ENCODE results near the gene WDR81.

Gene WDR81

DNA sequence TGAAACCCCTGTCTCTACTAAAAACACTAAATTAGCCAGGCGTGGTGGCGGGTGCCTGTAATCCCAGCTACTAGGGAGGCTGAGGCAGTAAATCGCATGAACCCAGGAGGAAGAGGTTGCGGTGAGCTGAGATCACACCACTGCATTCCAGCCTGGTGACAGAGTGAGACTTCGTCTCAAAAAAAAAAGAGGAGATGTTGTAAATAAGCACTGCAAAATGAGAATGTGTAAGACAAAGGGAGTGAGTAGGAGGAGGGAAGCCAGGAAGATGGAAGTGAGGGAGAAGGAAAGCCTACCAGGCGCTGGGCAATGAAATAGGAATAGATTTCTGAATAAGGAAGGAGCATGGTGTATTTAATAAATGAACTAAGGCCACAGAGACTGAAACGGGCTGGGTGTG is 31.2 kb upstream of the WDR81 start (continued):
- TF ChIP-seq, protein P1, sequence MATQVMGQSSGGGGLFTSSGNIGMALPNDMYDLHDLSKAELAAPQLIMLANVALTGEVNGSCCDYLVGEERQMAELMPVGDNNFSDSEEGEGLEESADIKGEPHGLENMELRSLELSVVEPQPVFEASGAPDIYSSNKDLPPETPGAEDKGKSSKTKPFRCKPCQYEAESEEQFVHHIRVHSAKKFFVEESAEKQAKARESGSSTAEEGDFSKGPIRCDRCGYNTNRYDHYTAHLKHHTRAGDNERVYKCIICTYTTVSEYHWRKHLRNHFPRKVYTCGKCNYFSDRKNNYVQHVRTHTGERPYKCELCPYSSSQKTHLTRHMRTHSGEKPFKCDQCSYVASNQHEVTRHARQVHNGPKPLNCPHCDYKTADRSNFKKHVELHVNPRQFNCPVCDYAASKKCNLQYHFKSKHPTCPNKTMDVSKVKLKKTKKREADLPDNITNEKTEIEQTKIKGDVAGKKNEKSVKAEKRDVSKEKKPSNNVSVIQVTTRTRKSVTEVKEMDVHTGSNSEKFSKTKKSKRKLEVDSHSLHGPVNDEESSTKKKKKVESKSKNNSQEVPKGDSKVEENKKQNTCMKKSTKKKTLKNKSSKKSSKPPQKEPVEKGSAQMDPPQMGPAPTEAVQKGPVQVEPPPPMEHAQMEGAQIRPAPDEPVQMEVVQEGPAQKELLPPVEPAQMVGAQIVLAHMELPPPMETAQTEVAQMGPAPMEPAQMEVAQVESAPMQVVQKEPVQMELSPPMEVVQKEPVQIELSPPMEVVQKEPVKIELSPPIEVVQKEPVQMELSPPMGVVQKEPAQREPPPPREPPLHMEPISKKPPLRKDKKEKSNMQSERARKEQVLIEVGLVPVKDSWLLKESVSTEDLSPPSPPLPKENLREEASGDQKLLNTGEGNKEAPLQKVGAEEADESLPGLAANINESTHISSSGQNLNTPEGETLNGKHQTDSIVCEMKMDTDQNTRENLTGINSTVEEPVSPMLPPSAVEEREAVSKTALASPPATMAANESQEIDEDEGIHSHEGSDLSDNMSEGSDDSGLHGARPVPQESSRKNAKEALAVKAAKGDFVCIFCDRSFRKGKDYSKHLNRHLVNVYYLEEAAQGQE (tag by site-specific recombination; IDR thresholded peaks at IDR 0.05): no peak
- no peak for TF ChIP-seq ZNF266 (tag by site-specific recombination; IDR thresholded peaks at IDR 0.05; ENCODE audit: low read depth)
- no peak for TF ChIP-seq SCRT2 (tag by site-specific recombination; IDR thresholded peaks at IDR 0.05)
- TF ChIP-seq ZNF610 (tag by site-specific recombination; IDR thresholded peaks at IDR 0.05; ENCODE audit: borderline replicate concordance): no peak
- no peak for TF ChIP-seq ZNF335 (tag by site-specific recombination; conservative IDR thresholded peaks at IDR 0.05)
- TF ChIP-seq ZNF239 (tag by site-specific recombination; IDR thresholded peaks at IDR 0.05): no peak
- no peak for TF ChIP-seq ZNF404 (tag by site-specific recombination; IDR thresholded peaks at IDR 0.05)
- no peak for TF ChIP-seq ZNF175 (tag by site-specific recombination; IDR thresholded peaks at IDR 0.05)

DNA sequence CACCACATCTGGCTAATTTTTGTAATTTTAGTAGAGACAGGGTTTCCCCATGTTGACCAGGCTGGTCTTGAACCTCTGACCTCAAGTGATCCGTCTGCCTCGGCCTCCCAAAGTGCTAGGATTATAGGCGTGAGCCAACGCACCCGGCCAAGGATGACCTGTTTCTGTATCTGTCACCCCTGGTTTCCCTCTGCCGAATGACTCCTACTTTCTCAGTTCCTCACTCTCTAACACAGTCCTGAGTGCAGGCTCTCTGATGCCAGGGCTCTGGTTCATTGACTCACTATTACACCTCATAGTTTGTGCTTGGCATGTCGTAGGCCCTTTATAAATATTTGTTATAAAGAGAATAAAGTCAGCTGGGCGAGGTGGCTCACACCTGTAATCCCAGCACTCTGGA is 29.1 kb upstream of the WDR81 start:
- Histone ChIP-seq H3K36me3 (ENCODE audit: control insufficient read depth in 2 of 2, insufficient read depth in 1 of 2, low read length in 2 of 2) (no peaks in the 10 kb centered on the region), H3K9me3 (ENCODE audit: control insufficient read depth, insufficient read depth, low read depth, low read length) (no peaks in the 10 kb centered on the region), H3K27ac (ENCODE audit: extremely low read depth, low read depth, low read length) (no peak overlapping the region), H3K4me3 (ENCODE audit: low read depth, low read length) (no peak overlapping the region), H3K4me1 (ENCODE audit: control insufficient read depth, insufficient read depth, low read length) (no peaks in the 10 kb centered on the region)
- TF ChIP-seq ZNF138 (tag by site-specific recombination; IDR thresholded peaks at IDR 0.05; ENCODE audit: borderline replicate concordance): no peak
- POLR2A ChIA-PET: no interaction called here
- CTCF ChIA-PET: no interaction called here

DNA sequence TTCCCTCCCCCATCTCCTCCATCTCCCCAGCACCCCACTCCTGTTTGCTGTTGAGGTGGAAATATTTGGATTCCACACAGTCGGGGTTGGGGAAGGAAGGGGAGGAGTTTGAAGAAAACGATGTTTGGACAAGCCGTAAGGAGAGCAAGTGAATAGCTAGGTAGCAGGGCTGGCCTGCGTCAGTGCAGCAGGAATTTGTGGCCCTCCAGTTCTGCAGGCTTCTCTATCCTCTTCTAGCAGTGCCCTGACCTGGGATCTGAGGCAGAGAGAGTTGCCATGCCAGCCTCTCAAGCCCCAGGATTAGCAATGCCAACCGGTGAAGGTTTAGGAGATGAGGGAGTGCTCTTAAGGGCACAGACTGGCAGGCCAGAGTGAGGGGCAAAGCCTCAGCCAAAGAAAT is 26.8 kb upstream of the WDR81 start:
- Histone ChIP-seq H3K9me3 (ENCODE audit: control insufficient read depth, insufficient read depth, low read depth, low read length) (no peaks in the 10 kb centered on the region), H3K27ac (ENCODE audit: extremely low read depth, low read depth, low read length) (no peak overlapping the region), H3K36me3 (ENCODE audit: control insufficient read depth in 2 of 2, insufficient read depth in 1 of 2, low read length in 2 of 2) (no peaks in the 10 kb centered on the region), H3K4me1 (ENCODE audit: control insufficient read depth, insufficient read depth, low read length) (no peaks in the 10 kb centered on the region), H3K4me3 (ENCODE audit: low read depth, low read length) (no peak overlapping the region)
- POLR2A ChIA-PET: interaction anchor here (0.7 to 0.8 kb wide), 2 partner anchors 14 to 48 kb away, joined by 3 read pairs; no protein-coding TSS in a partner anchor
- CTCF ChIA-PET: interaction anchor here (1.1 kb wide), 1 partner anchor 205 kb away, joined by 3 read pairs; no protein-coding TSS in a partner anchor
- TF ChIP-seq ZNF433 (tag by site-specific recombination; IDR thresholded peaks at IDR 0.05; ENCODE audit: low read depth): no peak
- TF ChIP-seq OVOL3 (tag by site-specific recombination; IDR thresholded peaks at IDR 0.05): no peak
- no peak for TF ChIP-seq ZNF530 (tag by site-specific recombination; IDR thresholded peaks at IDR 0.05; ENCODE audit: low read depth)
- no peak for TF ChIP-seq ZNF837 (tag by site-specific recombination; IDR thresholded peaks at IDR 0.05)
- no peak for TF ChIP-seq KLF10 (tag by site-specific recombination; IDR thresholded peaks at IDR 0.05)
- no peak for TF ChIP-seq ZNF2 (tag by site-specific recombination; IDR thresholded peaks at IDR 0.05)
- TF ChIP-seq ZBTB48 (tag by site-specific recombination; IDR thresholded peaks at IDR 0.05): no peak
- TF ChIP-seq, protein P1 (tag by site-specific recombination; IDR thresholded peaks at IDR 0.05): no peak
- no peak for TF ChIP-seq ZNF311 (tag by site-specific recombination; IDR thresholded peaks at IDR 0.05; ENCODE audit: borderline replicate concordance)
- TF ChIP-seq ZNF140 (tag by site-specific recombination; IDR thresholded peaks at IDR 0.05): no peak
- no peak for TF ChIP-seq ZBTB20 (tag by site-specific recombination; IDR thresholded peaks at IDR 0.05)
- TF ChIP-seq ZFP41 (tag by site-specific recombination; IDR thresholded peaks at IDR 0.05; ENCODE audit: borderline replicate concordance): no peak
- no peak for TF ChIP-seq ZXDB (tag by site-specific recombination; IDR thresholded peaks at IDR 0.05)
- TF ChIP-seq, protein P2, sequence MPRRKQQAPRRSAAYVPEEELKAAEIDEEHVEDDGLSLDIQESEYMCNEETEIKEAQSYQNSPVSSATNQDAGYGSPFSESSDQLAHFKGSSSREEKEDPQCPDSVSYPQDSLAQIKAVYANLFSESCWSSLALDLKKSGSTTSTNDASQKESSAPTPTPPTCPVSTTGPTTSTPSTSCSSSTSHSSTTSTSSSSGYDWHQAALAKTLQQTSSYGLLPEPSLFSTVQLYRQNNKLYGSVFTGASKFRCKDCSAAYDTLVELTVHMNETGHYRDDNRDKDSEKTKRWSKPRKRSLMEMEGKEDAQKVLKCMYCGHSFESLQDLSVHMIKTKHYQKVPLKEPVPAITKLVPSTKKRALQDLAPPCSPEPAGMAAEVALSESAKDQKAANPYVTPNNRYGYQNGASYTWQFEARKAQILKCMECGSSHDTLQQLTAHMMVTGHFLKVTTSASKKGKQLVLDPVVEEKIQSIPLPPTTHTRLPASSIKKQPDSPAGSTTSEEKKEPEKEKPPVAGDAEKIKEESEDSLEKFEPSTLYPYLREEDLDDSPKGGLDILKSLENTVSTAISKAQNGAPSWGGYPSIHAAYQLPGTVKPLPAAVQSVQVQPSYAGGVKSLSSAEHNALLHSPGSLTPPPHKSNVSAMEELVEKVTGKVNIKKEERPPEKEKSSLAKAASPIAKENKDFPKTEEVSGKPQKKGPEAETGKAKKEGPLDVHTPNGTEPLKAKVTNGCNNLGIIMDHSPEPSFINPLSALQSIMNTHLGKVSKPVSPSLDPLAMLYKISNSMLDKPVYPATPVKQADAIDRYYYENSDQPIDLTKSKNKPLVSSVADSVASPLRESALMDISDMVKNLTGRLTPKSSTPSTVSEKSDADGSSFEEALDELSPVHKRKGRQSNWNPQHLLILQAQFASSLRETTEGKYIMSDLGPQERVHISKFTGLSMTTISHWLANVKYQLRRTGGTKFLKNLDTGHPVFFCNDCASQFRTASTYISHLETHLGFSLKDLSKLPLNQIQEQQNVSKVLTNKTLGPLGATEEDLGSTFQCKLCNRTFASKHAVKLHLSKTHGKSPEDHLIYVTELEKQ (tag by site-specific recombination; IDR thresholded peaks at IDR 0.05; ENCODE audit: borderline replicate concordance): no peak
- TF ChIP-seq ZNF341 (tag by site-specific recombination; IDR thresholded peaks at IDR 0.05; ENCODE audit: low read depth): no peak

Measured in HEK293 (cell line).